ENCODE measurements around the gene PLPP6.

The PLPP6 gene

DNA sequence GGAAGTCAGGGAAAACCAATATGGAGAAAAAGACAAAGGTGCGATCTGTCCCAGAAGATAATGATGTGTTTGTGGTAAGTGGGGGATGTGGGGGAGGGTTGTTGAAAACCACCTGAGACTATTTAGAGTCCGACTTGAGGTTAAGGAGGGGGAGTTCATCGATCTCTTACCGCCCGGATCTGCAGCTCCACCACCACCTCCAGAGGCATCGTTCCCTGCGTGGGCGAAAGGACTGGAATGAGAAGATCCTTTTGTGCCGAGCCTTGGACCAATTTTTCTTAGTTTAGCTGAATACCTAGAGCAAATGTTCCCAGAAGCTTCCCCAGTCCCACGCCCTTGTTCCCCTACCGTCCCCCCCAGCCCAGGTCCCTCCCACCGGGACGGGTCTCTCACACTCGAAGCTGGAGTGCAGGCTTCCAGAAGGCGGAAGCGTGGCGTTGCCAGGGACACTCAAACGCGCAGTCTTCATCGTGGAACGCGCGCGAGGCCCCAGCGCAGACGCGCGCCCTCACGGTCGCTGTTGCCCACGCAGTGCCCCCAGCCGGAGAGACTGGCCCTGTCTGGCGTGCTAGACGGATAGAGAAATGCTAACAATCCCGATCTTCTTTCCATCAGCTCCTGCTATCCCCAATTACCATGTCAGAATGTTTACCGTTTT lies 4.1 kb downstream of the PLPP6 start, which contains the start of gene SPATA6L:
SPATA6L (minus strand) TSS at position 439 of the 658 bp plus-strand sequence; CDS start at position 209, 230 bp downstream.
- Histone ChIP-seq H3K4me2 (ENCODE audit: low read length) (no peak within 1 kb of the TSS), H3K9ac (ENCODE audit: low read length) (no peak within 1 kb of the TSS), H3K27me3 (ENCODE audit: low read depth, low read length) (no peaks in the 10 kb centered on the region), H4K20me1 (ENCODE audit: insufficient read depth, low read length) (no peaks in the 10 kb centered on the region), H3K4me3 (ENCODE audit: low read length) (no peak within 1 kb of the TSS), H3K36me3 (replicated peaks; ENCODE audit: low read depth, low read length) (no peaks in the 10 kb centered on the region), H3K4me1 (ENCODE audit: low read length) (peaks cover 12% of the 10 kb centered on the region), H3K27ac (ENCODE audit: low read length) (no peak within 1 kb of the TSS), H3K79me2 (ENCODE audit: low read length) (peaks cover 6% of the 10 kb centered on the region; the same call in 1 of the 2 replicates), H3K9me3 (ENCODE audit: insufficient read depth, low read length) (no peaks in the 10 kb centered on the region), H2AFZ (ENCODE audit: low read depth, low read length) (no peak within 1 kb of the TSS)
- TF ChIP-seq, protein P1, sequence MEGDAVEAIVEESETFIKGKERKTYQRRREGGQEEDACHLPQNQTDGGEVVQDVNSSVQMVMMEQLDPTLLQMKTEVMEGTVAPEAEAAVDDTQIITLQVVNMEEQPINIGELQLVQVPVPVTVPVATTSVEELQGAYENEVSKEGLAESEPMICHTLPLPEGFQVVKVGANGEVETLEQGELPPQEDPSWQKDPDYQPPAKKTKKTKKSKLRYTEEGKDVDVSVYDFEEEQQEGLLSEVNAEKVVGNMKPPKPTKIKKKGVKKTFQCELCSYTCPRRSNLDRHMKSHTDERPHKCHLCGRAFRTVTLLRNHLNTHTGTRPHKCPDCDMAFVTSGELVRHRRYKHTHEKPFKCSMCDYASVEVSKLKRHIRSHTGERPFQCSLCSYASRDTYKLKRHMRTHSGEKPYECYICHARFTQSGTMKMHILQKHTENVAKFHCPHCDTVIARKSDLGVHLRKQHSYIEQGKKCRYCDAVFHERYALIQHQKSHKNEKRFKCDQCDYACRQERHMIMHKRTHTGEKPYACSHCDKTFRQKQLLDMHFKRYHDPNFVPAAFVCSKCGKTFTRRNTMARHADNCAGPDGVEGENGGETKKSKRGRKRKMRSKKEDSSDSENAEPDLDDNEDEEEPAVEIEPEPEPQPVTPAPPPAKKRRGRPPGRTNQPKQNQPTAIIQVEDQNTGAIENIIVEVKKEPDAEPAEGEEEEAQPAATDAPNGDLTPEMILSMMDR (IDR thresholded peaks at IDR 0.05; ENCODE audit: low read depth, low read length) = no peak
- TF ChIP-seq EZH2phosphoT487 (IDR thresholded peaks at IDR 0.05; ENCODE audit: low read depth) = no peak

DNA sequence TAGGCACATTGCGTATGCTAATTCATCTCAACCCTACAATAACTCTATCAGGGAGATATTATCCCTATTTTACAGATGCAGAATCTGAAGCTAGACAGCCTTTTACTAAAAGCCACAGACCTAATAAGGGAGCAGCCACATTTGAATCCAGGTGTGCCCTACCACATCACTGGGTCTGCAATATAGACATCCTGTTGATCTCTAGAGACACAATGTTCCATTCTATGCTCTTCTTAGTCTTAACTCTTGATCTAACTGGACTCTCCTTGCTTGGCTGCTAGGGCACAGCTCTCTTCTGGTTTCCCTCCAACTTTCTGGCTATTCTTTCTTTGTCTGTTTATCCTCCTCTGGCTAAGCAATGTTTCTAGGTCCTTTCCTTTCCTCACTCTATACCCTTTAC lies 5.6 kb downstream of the PLPP6 start:
- no peak for TF ChIP-seq EZH2phosphoT487 (IDR thresholded peaks at IDR 0.05; ENCODE audit: low read depth)
- TF ChIP-seq, protein P1 (IDR thresholded peaks at IDR 0.05; ENCODE audit: low read depth, low read length) = no peak
- Histone ChIP-seq H3K4me1 (ENCODE audit: low read length) (peaks cover 8% of the 10 kb centered on the region), H3K4me3 (ENCODE audit: low read length) (no peak overlapping the region), H3K79me2 (ENCODE audit: low read length) (peaks cover 2% of the 10 kb centered on the region; the same call in 1 of the 2 replicates), H3K27ac (ENCODE audit: low read length) (no peak overlapping the region), H3K9me3 (ENCODE audit: insufficient read depth, low read length) (no peaks in the 10 kb centered on the region), H3K36me3 (replicated peaks; ENCODE audit: low read depth, low read length) (no peaks in the 10 kb centered on the region), H3K4me2 (ENCODE audit: low read length) (no peak overlapping the region), H3K27me3 (ENCODE audit: low read depth, low read length) (no peaks in the 10 kb centered on the region), H3K9ac (ENCODE audit: low read length) (no peak overlapping the region), H4K20me1 (ENCODE audit: insufficient read depth, low read length) (no peaks in the 10 kb centered on the region), H2AFZ (ENCODE audit: low read depth, low read length) (no peak overlapping the region)

DNA sequence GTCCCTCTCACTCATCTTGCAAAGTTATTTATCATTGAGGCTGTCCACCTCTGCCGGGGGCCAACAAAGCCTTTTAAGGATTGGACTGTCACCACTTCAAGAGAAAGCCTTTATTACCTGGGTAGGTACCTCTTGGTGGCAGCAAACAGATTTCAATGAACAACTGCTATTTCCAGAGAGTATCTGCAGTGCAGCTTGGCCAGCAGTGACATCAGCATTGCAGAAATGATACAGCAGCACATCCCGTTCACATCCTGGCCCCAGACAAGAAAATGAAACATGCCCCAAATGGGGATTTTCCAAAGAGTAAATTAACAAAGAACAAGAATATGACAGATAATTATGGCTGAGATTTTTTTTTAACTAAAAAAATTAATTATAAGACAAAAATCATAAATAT lies 6.5 kb downstream of the PLPP6 start:
- no peaks in the 10 kb centered on the region for H3K4me1 ChIP-seq (ENCODE audit: low read length)
- no peak overlapping the region for H3K9ac ChIP-seq (ENCODE audit: low read length)
- no peaks in the 10 kb centered on the region for H3K27me3 ChIP-seq (ENCODE audit: low read depth, low read length)
- H2AFZ ChIP-seq (ENCODE audit: low read depth, low read length) = no peak overlapping the region
- H3K9me3 ChIP-seq (ENCODE audit: insufficient read depth, low read length) = no peaks in the 10 kb centered on the region
- H4K20me1 ChIP-seq (ENCODE audit: insufficient read depth, low read length) = no peaks in the 10 kb centered on the region
- no peak for TF ChIP-seq EZH2phosphoT487 (IDR thresholded peaks at IDR 0.05; ENCODE audit: low read depth)
- TF ChIP-seq, protein P1 (IDR thresholded peaks at IDR 0.05; ENCODE audit: low read depth, low read length) = no peak
- H3K79me2 ChIP-seq (ENCODE audit: low read length) = no peaks in the 10 kb centered on the region
- H3K36me3 ChIP-seq (replicated peaks; ENCODE audit: low read depth, low read length) = no peaks in the 10 kb centered on the region
- H3K4me2 ChIP-seq (ENCODE audit: low read length) = no peak overlapping the region
- no peak overlapping the region for H3K4me3 ChIP-seq (ENCODE audit: low read length)
- H3K27ac ChIP-seq (ENCODE audit: low read length) = no peak overlapping the region

DNA sequence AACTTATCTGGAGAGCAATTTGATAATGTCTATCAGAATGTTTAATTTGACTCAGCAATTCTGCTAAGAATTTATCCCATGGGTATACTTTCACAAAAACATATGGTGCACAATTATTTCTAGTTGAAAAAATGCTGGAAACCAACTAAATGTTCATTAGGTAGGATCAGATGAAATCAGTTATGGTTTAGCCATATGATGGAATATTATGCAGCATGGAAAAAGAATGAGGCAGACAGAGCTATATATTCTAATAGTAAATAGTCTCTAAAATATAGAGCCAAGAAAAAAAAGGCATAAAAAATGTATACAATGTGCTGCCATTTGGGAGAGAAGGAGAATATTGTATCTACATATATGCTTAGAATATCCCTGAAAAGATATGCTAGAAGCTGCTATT lies 7.8 kb downstream of the PLPP6 start:
- Histone ChIP-seq H3K9me3 (ENCODE audit: insufficient read depth, low read length) (no peaks in the 10 kb centered on the region), H3K36me3 (replicated peaks; ENCODE audit: low read depth, low read length) (no peaks in the 10 kb centered on the region), H3K4me1 (ENCODE audit: low read length) (no peaks in the 10 kb centered on the region), H3K27ac (ENCODE audit: low read length) (no peak overlapping the region), H3K4me2 (ENCODE audit: low read length) (no peak overlapping the region), H3K79me2 (ENCODE audit: low read length) (no peaks in the 10 kb centered on the region), H2AFZ (ENCODE audit: low read depth, low read length) (no peak overlapping the region), H3K27me3 (ENCODE audit: low read depth, low read length) (no peaks in the 10 kb centered on the region), H3K4me3 (ENCODE audit: low read length) (no peak overlapping the region), H4K20me1 (ENCODE audit: insufficient read depth, low read length) (no peaks in the 10 kb centered on the region), H3K9ac (ENCODE audit: low read length) (no peak overlapping the region)
- TF ChIP-seq, protein P1 (IDR thresholded peaks at IDR 0.05; ENCODE audit: low read depth, low read length) = no peak
- TF ChIP-seq EZH2phosphoT487 (IDR thresholded peaks at IDR 0.05; ENCODE audit: low read depth) = no peak

Data from OCI-LY3 (cell line).